NCI-H748 (cell line): ENCODE results near the gene CHCHD1.
A peak's percentile ranks its signal among the peaks of the same experiment; 100 is the strongest.
"Not testable (repeated sequence)": the region's sequence is repeated elsewhere in the genome, so short reads cannot be mapped to it uniquely, and the experiment has no call there.

ENCODE experiments used
- DNase-seq: peaks from one replicate; lab custom pipeline; 2025; ENCODE audit not compliant: unreplicated experiment; lab: John Stamatoyannopoulos, UW

The CHCHD1 gene

GRCh38 chr10:73768881-73769280 is 13.0 kb upstream of the CHCHD1 start:
- DNase-seq = no peak

- DNase-seq = no peak
These were observed 12.5 kb upstream of the CHCHD1 start for GRCh38 chr10:73769396-73769795.

GRCh38 chr10:73771722-73772280 is 10.0 kb upstream of the CHCHD1 start:
- peak; percentile 73 for DNase-seq

- peak; percentile 79 for DNase-seq
These were observed 9.3 kb upstream of the CHCHD1 start for GRCh38 chr10:73772281-73773151.

- DNase-seq = peak; percentile 19
These were observed 8.5 kb upstream of the CHCHD1 start for GRCh38 chr10:73773152-73773879.

- peak; percentile 20 for DNase-seq
These were observed 7.2 kb upstream of the CHCHD1 start for GRCh38 chr10:73774637-73775036.

- DNase-seq = no peak
These were observed 2.8 kb upstream of the CHCHD1 start for GRCh38 chr10:73779018-73779417.

- no peak for DNase-seq
These were observed 2.2 kb upstream of the CHCHD1 start for GRCh38 chr10:73779539-73780197.

- no peak for DNase-seq
These were observed 1.5 kb upstream of the CHCHD1 start for GRCh38 chr10:73780301-73780700.

GRCh38 chr10:73780966-73781365 is 882 bp upstream of the CHCHD1 start:
- peak; percentile 32 for DNase-seq

GRCh38 chr10:73781548-73781878 is 335 bp upstream of the CHCHD1 start:
- DNase-seq = no peak

GRCh38 chr10:73782749-73783085 is 869 bp downstream of the CHCHD1 start:
- no peak for DNase-seq

- DNase-seq = peak; percentile 90
These were observed 3.4 kb downstream of the CHCHD1 start, which contains the start of gene ZSWIM8 for GRCh38 chr10:73785211-73785720. TSS of gene ZSWIM8 (plus strand) at chr10:73785606. CDS start at chr10:73785879, 273 bp downstream.

- peak; percentile 35 for DNase-seq
These were observed 4.1 kb downstream of the CHCHD1 start for GRCh38 chr10:73785721-73786511.

GRCh38 chr10:73786512-73786885 is 4.7 kb downstream of the CHCHD1 start:
- peak; percentile 30 for DNase-seq

GRCh38 chr10:73787031-73787800 is 5.4 kb downstream of the CHCHD1 start:
- not testable (repeated sequence) for DNase-seq

GRCh38 chr10:73788864-73789658 is 7.2 kb downstream of the CHCHD1 start:
- no peak for DNase-seq

GRCh38 chr10:73789659-73790055 is 7.8 kb downstream of the CHCHD1 start:
- no peak for DNase-seq
